ENCODE measurements around the gene P2RY6.
"Not testable (repeated sequence)": the region's sequence is repeated elsewhere in the genome, so short reads cannot be mapped to it uniquely, and the experiment has no call there.

P2RY6 gene, protein sequence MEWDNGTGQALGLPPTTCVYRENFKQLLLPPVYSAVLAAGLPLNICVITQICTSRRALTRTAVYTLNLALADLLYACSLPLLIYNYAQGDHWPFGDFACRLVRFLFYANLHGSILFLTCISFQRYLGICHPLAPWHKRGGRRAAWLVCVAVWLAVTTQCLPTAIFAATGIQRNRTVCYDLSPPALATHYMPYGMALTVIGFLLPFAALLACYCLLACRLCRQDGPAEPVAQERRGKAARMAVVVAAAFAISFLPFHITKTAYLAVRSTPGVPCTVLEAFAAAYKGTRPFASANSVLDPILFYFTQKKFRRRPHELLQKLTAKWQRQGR

DNA sequence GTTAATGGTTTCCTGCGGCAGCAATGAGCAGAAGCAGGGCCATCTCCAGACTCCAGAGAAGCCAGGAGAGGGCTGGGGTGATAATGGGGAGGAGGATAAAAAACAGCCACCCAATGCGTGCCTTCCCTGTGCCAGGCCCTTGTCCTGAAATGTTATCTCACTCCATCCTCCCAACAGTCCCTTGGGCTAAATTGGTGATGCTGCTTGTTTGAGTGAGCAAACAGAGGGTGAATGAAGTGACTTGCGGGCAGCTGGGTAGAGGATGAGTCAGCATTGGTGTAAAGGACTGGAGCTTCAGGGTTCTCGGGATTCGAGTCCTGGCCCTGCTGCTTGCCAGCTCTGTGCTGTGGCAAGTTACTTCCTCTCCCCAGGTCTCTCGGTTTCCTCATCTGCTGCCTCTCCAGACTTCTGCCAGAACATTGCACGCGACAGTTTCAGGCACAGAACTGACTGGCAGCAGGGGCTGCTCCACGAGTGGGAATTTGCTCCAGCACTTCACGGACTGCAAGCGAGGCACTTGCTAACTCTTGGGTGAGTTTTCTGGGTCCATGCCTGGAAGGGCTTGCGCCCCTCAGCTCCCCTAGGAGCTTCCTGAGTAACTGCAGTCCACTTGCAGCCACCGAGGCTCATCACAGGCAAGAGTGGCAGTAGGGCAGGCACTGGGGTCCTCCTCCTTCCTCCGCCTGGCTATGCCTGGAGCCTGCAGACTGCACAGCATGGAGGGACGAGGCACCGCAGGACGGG is at the start of gene P2RY6:
P2RY6 (plus strand) TSS at position 403 of the 744 bp plus-strand sequence. CDS start 24,181 bp downstream, outside the sequence.
- peak; percentile 27 for DNase-seq (ENCODE audit: low read depth)

DNA sequence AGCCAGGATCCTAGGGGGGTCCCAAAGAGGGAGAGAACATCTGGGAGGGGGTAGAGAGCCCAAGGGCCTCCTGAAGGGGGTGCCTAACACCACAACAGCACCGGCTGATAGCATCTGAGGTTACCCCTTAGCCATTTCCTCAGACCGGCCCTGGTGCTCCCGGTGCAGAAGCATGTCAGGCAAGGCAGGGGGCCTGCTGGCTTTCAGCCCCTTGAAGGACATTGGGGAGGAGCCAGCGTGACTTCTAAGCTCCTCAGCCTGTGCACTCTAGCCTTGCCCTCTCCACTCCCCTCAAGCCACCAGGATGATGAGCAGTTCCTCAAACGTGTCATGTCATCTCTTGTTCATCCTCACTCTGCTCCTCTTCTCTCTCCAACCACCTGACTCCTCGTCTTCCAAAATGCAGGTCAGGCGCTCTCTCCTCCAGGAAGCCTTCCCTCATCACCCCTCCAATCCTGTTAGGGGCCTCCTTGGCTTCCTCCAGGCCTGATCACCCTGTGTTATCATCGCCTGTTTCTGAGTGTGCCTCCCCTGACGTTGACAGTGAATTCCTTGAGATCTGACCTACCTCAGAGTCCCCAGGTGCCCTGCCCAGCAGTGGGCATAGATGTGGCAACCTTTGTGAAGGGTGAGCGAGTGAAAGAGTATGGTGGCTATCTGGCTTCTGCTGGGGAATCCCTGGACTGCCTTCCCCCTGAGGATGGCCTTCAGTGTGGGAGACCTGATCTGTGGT is 48.0 kb upstream of the P2RY6 start:
- DNase-seq (ENCODE audit: low read depth) = no peak

DNA sequence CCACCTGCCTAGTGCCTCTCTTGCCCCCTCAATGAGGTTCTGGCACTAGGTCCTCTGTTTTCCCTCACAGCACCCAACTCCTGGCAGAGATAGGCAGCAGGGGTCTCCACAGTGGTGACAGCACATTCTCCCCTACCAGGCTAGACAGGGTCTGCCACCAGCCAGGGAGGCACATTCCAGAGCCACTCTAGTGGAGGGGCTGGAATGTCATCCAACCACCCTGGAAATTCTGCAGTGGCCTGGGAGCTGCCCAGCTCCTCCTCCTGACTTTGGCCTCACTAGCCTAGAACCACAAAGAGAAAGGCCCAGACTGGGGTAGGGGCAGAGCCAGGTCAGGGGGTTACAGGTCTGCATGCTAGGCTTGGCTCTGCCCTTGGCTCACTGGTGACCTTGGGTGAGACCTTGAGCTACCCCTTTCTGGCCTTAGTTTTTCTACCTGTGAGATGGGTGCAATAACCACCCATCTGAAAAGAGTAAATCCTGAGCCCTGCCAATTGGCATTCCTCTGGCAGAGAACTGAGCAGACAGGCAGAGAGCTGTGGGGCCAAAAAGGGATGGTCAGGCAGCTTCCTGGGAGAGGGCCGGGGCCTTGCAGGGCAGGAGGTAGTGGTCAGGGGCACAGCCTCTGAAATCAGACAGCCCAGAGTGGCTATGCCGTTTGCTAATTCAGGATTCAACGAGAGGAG is 47.0 kb upstream of the P2RY6 start:
- DNase-seq (ENCODE audit: low read depth) = no peak

DNA sequence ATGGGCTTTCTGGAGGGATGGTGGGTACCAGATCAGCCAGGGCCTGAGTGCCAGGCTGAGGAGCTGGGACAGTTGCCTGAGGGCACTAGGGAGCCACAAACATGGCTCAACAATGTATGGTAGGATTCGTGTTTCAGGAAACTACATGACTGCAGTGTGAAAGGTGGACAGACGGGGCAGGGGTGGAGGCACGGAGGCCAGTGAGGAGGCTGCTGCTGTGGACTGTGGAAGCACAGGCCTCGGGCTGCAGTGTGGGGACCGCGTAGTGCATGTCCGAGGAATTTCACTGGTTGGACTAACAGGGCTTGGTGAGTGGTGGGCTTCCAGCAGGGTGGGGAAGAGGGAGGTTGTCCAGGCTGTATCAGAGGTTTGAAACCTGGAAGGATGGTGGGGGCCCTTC is 46.3 kb upstream of the P2RY6 start:
- DNase-seq (ENCODE audit: low read depth) = no peak

DNA sequence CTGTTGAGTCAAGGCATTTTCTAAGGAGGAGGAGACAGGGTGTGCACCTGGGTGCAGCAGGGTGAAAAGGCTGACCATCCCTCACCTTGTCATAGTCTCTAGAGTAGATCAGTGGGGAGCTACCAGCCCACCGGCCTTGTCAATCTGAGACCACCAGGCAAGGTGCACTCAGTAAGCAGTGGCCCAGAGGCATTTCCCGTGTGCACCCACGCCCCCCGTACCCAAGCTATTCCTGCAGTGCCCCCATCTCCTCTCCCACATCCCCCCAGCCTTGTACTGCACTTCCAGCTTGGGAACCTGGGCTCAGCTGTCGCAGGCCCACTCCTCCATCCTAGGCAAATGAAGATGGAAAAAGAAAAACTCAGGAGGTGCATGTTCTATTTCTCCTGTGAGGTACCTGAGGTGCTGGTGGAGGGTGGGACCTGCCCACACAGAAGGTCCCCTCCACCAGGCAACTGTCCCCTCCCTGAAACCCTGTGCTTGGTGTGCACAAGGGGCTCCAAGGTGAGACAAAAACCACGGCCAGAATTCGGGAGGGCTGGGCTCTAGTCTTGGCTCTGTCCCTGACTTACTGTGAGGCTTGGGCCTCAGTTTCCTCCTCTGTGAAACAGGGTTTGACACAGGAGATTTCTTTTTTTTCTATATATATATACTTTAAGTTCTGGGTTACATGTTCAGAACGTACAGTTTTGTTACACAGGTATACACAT is 45.7 kb upstream of the P2RY6 start:
- DNase-seq (ENCODE audit: low read depth) = no peak

DNA sequence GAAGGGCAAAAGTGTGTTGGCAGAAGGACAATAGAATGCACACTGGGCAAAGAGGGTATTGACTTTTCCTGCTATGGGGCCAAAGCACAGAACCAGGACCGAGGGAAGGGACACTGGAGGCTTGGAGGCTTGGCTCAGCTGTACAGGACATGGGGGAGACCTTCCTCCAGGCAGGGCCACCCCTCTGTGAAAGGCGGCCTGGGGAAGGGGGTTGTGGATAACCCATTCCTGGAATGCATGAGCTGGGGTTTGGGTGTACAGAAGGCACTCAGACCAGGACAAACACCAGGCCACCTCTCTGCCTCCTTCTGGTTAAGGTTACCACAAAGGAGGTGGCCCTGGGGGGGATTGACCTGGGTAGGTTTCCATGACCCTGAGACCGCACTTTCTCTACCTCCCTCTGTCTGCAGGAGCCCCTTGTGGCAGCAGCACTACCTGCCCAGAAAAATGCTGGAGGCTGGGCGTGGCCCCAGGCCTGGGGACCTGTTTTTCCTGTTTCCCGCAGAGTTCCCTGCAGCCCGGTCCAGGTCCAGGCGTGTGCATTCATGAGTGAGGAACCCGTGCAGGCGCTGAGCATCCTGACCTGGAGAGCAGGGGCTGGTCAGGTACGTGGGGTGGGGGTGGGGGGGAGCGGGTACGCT is 44.4 kb upstream of the P2RY6 start:
- no peak for DNase-seq (ENCODE audit: low read depth)

DNA sequence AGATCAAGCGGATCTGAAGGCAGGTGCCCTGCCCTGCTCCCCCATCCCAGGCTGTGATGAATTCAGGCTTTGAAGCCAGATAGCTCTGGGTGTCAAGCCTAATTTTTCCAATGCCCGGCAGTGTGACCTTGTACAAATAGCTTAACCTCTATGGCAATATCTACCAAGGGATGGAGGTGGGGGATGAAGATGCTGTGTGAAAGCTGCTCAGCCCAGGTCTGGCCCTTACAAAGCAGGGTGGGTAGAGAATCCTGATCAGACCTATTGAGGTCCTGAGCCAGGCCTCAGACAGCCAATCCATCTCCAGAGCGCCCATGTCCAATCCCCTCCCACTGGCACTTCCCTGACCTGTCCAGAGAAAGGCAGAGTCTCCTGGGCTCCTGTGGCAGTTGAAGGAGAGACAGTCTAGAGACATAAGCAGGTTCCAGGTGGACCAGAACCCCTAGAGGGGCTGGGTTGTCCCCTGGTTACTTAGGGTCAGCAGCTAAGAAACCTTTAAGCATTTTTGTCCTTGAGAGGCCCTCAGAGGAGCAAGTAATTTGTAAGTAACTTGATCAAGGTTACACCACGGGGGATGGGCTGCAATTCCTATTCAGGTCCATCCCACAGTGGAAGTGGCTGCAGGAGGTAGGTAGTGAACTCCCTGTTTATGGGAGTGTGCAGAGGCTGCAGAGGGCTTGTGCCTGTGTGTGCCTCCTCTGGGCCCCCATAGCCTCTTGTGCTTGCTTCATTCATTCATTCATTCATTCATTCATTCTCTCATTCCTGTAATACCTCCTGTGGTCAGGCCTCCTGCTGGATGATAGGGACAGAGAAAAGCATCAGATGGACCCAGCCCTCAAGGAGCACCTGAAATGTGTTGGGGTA is 43.6 kb upstream of the P2RY6 start:
- DNase-seq (ENCODE audit: low read depth) = no peak

DNA sequence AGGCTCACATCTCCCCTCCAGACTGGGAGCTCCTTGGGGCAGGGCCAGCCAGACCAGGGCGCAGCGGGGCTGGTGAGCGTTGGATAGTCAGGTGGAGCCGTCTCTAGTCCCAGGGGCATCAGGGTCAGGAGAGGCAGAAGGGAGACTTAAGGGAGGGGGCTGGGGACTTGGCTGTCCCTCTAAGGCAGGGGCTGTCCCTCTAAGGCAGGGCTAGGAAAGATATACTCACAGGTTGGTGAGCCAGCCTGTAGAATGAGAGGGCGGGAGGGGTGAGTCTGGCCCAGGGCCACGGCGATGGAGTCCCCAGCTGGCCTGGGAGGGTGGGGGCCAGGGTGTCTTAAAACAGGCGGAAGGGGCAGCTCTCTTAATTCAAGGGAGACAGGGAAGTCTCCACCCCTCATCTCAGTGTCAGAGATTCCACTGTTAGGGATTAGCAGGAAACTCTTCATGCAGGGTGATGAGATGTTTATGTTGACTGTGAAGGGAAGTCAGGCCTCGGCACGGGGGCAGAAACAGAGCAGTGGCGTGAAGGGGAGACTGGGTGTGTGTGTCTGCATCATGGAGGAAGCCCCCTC is 42.7 kb upstream of the P2RY6 start:
- no peak for DNase-seq (ENCODE audit: low read depth)

DNA sequence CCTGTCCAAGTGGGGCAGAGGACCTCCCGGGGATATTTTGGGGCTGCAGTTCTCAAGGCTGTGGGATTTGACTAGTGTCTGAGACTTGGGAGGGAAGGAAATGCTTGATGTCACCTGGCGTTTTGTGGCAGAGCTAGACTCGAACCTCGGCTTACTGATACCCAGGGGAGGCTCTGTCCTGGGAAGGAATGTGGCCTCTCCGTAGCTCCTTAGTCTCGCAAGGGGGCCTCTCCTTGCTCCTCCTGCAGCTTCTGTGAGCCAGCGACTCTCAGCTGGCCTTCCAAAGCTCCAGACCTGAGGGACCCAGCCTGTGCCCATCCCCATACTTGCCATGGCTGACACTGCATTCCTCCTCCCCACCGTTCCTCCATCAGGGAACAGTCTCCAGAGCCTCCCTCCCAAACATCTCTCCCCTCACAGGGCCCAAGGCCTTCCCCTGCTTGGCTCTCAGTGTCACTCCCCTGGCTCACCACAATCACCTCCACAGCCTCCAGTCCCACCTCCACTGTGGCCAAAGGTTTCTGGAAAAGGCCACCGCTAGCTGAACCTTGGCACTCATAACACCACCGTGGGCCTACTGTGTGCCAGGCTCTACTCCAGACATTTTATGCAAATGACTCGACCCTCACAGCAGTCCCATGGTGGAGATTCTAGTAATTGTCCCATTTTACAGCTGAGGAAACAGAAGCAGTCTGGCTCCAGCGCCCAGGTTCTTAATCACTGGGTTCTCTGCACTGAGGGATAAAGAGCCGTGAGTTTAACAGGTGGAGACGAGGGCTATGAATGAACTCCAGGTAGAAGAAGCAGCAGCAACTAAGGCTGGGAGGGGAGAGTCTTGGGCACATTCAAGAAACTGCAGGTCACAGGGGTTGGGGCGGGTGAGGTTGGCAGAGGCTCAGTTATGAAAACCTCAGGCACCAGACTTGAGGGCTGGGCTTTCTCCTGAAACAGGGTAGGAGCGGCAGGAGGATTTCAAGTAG is 42.0 kb upstream of the P2RY6 start:
- DNase-seq (ENCODE audit: low read depth) = no peak

DNA sequence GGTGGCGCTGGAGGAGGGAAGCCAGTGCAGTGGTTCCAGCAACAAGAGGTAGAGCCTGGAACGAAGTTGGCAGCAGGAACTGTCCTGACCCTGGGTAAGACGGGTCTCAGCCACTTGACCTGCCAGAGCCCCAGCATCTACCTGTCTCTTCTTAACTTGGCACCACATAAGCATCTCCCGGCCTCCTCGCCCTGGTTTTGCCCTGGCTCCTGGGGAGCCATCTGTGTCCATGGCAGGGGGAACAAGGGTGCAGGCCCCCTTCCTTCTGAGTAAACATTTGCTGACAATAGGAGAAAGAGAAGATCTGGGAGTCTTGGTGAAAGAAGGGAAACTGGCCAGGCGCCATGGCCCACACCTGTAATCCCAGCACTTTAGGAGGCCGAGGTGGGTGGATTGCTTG is 41.2 kb upstream of the P2RY6 start:
- no peak for DNase-seq (ENCODE audit: low read depth)

DNA sequence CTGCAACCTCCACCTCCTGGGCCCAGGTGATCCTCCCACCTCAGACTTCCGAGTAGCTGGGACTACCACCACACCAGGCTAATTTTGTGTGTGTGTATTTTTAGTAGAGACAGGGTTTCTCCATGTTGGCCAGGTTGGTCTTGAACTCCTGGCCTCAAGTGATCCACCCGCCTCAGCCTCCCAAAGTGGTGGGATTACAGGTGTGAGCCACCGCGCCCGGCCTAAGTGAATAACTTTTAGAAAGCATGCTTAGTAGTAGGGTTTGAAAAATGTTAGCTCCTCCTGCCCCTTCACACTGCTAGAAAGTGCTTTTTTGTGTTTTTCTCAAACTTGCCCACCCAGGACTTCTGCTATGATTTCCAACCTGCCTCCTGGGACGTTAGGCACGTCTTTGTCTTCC is 39.7 kb upstream of the P2RY6 start:
- not testable (repeated sequence) for DNase-seq (ENCODE audit: low read depth)

DNA sequence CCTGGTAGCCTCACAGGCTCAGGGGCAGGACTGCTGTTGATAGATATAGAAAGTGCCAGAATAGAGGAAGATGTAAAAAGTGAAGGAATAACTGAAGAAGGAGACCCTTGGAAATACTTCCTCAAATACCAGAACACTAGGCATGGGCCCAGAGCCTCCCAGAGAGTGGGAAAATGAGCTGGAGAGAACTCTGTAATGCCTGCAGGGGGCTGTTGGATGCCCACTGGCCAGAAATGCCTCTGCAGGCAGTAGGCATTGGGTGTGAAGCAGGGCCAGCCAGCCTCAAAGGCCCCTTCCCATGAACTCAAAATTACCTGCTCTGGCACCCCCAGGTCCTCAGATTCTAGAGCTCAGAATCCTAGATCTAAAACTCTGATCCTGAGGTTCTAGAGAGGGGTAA is 38.9 kb upstream of the P2RY6 start:
- DNase-seq (ENCODE audit: low read depth) = no peak

DNA sequence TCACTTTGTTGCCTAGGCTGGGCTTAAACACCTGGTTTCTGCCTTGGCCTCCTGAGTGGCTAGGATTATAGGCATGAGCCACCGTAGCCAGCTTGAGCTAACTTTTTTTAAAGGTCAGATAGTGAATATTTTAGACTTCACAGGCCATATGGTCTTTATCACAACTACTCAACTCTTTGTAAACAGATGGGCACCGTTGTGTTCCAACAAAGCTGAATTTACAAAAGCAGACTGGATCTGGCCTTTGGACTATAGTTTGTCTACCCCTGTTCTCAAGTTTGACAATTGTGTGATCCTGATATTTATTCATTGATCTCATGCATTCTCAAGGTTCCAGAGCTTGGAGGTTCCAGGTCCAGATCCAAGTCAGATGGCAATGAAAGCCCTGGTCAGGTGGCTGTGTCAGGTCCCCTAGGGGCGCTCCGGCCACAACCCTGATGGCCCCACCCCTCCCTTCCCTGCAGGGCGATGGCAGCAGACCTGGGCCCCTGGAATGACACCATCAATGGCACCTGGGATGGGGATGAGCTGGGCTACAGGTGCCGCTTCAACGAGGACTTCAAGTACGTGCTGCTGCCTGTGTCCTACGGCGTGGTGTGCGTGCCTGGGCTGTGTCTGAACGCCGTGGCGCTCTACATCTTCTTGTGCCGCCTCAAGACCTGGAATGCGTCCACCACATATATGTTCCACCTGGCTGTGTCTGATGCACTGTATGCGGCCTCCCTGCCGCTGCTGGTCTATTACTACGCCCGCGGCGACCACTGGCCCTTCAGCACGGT is 38.3 kb upstream of the P2RY6 start:
- DNase-seq (ENCODE audit: low read depth) = no peak

DNA sequence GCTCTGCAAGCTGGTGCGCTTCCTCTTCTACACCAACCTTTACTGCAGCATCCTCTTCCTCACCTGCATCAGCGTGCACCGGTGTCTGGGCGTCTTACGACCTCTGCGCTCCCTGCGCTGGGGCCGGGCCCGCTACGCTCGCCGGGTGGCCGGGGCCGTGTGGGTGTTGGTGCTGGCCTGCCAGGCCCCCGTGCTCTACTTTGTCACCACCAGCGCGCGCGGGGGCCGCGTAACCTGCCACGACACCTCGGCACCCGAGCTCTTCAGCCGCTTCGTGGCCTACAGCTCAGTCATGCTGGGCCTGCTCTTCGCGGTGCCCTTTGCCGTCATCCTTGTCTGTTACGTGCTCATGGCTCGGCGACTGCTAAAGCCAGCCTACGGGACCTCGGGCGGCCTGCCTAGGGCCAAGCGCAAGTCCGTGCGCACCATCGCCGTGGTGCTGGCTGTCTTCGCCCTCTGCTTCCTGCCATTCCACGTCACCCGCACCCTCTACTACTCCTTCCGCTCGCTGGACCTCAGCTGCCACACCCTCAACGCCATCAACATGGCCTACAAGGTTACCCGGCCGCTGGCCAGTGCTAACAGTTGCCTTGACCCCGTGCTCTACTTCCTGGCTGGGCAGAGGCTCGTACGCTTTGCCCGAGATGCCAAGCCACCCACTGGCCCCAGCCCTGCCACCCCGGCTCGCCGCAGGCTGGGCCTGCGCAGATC is 37.5 kb upstream of the P2RY6 start:
- no peak for DNase-seq (ENCODE audit: low read depth)

DNA sequence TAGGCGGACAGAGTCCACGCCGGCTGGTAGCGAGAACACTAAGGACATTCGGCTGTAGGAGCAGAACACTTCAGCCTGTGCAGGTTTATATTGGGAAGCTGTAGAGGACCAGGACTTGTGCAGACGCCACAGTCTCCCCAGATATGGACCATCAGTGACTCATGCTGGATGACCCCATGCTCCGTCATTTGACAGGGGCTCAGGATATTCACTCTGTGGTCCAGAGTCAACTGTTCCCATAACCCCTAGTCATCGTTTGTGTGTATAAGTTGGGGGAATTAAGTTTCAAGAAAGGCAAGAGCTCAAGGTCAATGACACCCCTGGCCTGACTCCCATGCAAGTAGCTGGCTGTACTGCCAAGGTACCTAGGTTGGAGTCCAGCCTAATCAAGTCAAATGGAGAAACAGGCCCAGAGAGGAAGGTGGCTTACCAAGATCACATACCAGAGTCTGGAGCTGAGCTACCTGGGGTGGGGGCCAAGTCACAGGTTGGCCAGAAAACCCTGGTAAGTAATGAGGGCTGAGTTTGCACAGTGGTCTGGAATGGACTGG is 36.8 kb upstream of the P2RY6 start:
- DNase-seq (ENCODE audit: low read depth) = no peak

DNA sequence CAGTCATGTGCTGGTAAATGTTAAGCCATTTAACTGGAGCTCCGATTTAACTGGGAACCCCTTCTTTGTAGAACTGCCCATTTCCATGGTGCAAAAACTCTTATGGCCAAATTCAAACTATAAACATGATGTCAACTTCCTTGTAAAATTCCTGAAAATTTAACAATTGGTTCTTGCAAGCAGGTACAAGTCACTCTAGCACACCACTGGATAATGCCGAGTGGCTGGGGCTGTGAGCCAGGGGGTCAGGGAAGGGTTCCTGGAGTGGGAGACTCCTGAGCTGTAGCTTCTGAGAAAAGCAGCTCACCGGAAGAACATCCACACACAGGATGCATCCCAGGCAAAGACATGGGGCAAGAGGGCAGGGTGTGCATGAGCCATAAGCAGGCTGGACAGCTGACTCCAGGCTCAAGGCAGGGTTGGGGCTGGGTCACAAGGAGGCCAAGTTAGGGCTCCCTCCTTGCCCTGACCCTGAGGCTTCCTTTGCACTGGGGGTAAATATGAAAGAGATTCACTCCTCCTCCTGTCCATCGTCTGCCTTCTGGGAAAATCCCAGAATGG is 35.9 kb upstream of the P2RY6 start:
- DNase-seq (ENCODE audit: low read depth) = no peak

DNA sequence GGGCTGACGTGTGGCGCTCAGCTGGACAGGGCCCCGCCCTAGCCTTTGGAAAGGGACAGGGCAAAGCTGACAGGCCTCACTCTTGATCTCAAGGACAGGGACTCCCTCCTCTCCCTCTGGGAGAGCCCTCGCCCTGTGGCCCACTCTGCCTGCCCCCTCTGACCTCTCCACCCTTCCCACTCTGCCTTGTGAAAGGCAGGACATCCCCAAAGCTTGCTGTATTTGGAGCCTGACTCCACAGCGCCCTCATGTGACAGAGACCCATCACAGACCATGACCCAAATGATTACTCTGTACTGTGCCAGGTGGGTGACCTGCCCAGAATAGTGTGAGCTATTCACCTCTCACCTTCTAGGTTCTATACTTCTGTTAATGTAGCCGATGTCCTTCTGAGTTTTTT is 35.3 kb upstream of the P2RY6 start:
- DNase-seq (ENCODE audit: low read depth) = no peak
